Cerebellar cortex (tissue), 1 donor: Measurements from ENCODE around the gene LRRC51.

Source experiments
- DNase-seq: peaks from one replicate; pipeline ENCODE4 v3.0.0-alpha.2; 2015; ENCODE audit warnings: low spot score

The LRRC51 gene

GRCh38 chr11:72070491-72070890, 10.2 kb upstream of the LRRC51 start:
- no peak for DNase-seq

DNA sequence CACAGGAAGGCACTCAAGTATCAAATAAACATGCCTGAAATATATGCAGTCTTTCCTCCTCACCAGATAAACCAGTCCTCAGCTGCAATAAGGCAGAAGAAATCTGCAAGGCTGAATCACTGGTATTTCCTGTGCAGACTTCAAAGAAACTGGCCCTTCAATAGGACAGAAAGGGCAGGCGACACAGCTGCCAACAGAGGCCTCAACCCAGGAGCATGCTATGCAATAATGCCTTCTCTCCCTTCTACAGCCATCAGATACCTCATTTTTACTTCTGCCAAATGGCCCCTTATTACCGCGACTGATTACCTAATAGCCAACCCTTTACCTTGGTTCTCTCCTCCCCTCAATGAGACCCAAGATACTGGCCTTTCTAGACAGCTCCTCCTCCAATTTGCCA, 8.3 kb upstream of the LRRC51 start:
- DNase-seq: no peak

GRCh38 chr11:72075109-72075508, 5.5 kb upstream of the LRRC51 start:
- no peak for DNase-seq

GRCh38 chr11:72075756-72076155, 4.9 kb upstream of the LRRC51 start:
- no peak for DNase-seq

DNA sequence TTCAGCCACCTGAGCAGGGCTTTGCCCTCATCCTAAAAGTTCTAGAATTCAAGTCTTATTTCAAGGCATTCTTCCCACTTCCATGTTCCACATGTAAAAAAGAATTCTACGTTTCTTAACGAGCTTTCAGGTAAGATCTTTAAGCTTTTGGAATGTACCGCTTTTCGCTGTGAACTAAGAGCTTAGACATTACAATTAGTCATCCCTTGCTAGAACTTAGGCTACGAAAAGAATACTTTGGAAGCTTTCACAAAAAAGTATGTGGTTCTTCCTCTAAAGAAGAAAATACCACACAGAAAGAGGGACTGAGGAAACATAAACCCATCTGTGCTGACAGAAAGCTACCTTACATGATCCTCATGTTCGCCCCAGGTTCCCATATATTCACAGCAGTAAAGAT, 2.2 kb upstream of the LRRC51 start:
- no peak for DNase-seq

DNA sequence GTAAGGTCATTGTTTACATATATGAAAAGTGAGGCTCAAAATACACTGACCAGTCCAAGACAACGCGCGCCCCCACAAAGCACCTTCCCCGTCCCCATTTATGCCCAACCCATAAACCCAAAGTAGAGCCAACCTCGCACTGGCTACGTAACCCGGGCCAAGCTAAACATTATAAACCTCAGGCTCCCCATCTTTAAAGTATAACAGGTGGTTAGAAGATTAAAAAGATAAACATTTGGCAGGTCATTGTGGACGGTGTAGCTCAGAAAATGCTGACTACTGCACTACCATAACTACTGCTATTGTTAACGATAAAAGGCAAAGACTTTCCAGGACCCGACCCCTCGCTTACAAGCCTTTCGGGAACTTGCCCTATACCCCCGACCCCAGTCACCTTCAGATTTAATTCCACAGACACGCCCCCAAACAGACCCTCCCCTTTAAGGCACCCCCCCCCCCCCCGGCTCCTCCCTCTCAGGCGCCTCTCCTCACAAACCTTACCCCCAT, 778 bp upstream of the LRRC51 start:
- DNase-seq: no peak

DNA sequence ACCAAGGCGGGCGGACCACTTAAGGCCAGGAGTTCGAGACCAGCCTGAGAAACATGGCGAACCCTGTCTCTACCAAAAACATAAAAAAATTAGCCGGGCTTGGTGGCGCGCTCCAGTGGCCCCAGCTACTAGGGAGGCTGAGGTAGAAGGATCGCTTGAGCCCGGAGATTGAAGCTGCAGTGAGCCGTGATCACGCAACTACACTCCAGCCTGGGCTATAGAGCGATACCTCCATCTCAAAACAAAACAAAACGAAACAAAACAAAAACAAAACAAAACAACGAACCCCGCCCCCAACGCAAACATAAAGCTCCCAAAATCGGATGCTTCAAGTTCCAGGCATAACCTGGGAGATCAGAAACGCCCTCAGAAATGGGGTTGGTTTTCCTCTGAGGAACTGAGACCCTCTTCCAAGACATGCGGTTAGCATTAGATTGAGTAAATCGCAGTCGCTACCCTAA, 564 bp downstream of the LRRC51 start:
- no peak for DNase-seq

DNA sequence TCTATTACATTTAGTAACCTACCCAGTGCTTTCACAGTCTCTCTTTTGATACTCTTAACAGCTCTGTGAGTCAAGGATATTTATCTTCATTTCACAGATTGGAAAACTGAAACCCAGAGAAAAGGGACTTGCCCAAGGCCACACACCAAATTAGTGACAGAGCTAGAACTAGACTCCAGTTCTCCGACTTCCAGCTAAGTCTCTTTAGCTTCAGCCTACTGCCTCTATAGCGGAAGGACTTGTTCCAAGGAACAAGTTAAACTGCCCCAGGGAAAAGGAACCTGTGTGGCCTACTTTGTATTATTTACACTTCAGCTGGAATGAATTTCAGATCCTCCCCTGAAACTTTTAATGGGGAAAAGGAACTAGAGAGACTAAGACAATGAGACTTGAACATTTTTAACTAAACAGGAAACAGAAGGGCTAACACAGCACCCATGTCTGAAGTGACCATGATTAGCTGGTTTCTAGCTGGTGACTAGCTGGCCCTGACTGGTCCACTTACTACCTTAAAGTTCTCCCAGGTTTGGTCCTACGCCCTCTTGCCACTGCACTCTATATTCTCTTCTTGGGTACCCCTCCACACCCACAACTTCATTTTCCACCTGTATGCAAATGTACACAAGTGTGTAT, 1.3 kb downstream of the LRRC51 start:
- no peak for DNase-seq

DNA sequence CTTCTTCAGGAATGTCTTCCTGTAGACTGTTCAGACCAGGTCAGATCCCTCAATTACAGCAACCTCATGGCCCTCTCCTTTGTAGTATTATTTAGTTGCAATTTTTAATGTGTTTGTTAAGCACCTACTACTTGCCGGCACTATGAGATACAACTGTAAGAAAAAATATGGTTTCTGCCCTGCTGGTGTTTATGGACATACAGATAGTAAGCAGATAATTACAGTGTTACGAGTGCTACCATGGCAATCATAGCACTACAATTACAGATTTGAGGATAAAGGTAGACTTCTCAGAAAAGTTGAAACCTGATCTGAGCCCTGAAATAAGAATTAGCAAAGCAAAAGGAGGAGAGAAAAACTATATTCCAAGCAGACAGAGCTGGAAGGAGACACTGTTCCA, 2.8 kb downstream of the LRRC51 start:
- DNase-seq: no peak

DNA sequence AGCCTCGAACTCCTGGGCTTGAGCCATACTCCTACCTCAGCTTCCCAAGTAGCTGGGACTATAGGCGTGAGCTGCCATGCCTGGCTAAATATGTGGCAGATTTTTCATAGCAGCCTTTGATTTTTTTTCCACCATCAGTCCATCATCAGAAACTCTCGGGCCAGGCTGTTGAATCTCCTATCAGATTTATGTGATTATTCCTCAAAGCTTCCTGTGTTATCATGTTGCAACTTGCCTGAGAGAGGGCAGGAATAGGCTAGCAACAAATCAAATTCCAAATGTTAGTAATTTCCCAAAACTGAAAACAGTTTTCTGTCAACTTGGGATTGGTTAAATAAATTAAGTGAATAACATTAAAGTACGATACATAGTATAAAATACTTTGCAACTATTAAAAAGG, 3.4 kb downstream of the LRRC51 start:
- DNase-seq: no peak

GRCh38 chr11:72084965-72085364, 4.3 kb downstream of the LRRC51 start:
- DNase-seq: peak; percentile 95

DNA sequence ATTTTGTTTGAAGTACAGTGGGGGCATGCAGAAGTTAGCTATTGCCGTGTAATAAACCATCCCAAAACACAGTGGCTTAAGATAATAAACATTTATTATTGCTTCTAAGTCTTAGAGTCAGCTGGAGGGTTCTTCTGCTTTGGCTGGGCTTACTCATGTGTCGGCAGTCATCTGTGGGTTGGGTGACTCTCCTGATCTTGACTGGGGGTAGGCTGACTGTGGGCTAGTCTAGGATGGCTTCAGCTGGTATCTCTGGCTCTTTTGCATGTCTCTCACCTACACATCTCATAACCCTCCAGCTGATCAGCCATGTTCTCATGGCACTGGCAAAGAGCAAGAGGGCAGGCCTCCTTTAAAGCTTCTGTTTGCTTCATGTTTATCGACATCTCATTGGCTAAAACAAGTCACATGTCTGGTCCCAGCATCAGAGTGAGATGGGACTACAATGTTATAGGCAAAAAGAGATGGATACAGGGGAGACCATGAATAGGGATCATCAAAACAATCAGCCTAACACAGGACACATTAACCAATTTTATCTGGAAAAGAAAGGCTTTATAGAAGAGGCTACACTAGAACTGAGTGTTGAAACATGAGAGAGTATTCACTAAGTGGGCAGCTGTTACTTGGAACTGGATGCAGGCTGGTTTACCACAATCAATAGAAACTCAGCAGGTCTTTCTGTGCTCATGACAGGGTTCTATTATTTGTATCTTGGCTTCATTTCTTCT, 5.1 kb downstream of the LRRC51 start:
- peak; percentile 34 for DNase-seq

- no peak for DNase-seq
These were observed 7.6 kb downstream of the LRRC51 start for GRCh38 chr11:72088076-72088808.

- DNase-seq: peak; percentile 73
These were observed 10.6 kb downstream of the LRRC51 start for GRCh38 chr11:72091292-72091691.

DNA sequence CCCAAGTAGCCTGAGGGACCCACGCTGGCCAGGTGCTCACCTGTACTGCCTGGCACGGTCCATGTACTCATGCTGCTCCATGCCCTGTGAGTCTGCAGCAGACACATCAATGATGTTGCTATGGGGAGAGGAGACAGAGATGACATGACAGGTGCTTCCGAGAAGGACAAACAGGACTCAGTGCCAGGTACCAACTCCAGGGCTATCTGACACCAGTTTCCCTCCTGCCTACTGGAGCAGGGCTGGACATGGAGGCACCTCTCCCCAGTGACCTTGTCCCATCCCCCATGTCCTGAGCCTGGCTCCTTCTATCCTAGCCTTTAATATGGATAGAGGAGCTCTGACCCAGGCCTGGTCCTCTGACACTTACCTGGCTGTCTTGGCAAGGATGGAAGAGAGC, 18.1 kb downstream of the LRRC51 start:
- DNase-seq: no peak

DNA sequence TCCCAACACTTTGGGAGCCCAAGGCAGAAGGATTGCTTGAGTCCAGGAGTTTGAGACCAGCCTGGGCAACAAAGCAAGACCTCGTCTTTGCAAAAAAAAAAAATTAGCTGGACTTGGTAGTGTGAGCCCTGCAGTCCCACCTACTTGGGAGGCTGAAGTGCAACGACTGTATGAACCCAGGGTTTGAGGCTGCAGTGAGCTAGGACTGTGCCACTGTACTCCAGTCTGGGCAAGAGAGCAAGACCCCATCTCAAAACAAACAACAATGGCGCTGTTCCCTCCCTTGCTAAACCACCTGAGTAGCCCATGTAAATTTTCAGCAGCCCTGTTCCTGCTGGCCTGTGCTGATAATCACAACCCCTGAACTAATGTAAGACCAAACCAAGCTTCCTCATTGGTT, 19.4 kb downstream of the LRRC51 start:
- DNase-seq: no peak

- no peak for DNase-seq
These were observed 19.8 kb downstream of the LRRC51 start for GRCh38 chr11:72100462-72100861.

- DNase-seq: no peak
These were observed 21.5 kb downstream of the LRRC51 start for GRCh38 chr11:72102162-72102561.

DNA sequence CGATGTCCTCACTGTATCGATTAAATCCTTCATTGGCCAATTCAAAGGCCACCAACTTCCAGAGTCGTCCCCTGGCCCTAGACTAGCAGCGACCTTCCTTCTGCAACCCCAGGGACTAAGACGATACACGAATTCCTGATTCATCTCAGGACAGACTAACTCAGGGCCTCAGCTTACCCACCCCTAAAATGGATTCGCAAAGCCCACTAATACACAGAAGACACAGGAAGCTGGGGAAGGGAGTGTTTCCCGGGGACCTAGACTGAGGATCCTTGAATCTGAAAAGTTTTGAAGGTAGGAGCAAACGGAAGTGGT, 21.9 kb downstream of the LRRC51 start:
- no peak for DNase-seq

GRCh38 chr11:72102946-72103753, 22.5 kb downstream of the LRRC51 start, which contains the start of gene LAMTOR1:
Gene LAMTOR1 (minus strand): TSS chr11:72103297. CDS start chr11:72103224, 73 bp downstream.
- peak; percentile 99 for DNase-seq

DNA sequence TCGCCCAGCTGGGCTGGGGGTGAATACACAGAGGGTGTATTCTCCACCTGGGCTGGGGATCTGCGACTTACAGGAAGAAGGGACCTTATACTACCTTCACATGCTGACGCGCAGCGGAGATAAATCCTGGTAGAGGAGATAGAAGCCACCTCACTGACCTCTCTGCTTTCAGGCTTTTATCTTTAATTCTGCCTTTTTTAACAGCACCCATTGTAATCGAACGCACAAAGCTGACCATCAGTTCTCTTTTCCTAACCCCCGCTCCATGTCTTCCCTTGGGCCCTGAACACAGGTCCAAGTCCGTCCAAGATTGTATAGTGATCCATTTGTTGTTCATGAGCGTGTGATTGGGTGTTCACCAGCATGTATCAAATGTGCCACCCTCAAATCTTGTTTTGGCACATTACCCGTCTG, 23.1 kb downstream of the LRRC51 start:
- DNase-seq: no peak

GRCh38 chr11:72105888-72106287, 25.2 kb downstream of the LRRC51 start, which contains the start of gene TOMT:
Gene TOMT (plus strand): TSS chr11:72105924. CDS start chr11:72105952, 28 bp downstream.
- DNase-seq: no peak
